ENCODE measurements around the gene PAX4. TPM values are rescaled to one million over a fixed set of nuclear protein-coding genes. Genes with fewer than 3 reads are reported as not detected.

The PAX4 gene
- total and polyA plus RNA-seq, 2 of the 4 experiments (the other 2 are of a cell fraction): not detected

GRCh38 chr7:127591189-127591588, 26.8 kb downstream of the PAX4 start:
- Histone ChIP-seq H3K23ac (ENCODE audit: low read depth, low read length) (no peak overlapping the region), H3K4me3 (ENCODE audit: insufficient read depth, low read depth, low read length) (no peak overlapping the region), H3K36me3 (ENCODE audit: control insufficient read depth, insufficient read depth, low read length) (peaks cover 11% of the 10 kb centered on the region), H3K4me2 (ENCODE audit: low read depth, low read length) (no peak overlapping the region), H2AK5ac (ENCODE audit: low read depth, low read length) (no peak overlapping the region), H3K56ac (ENCODE audit: extremely low read depth, insufficient read depth, low read length) (no peak overlapping the region), H3K9me3 (ENCODE audit: control insufficient read depth, insufficient read depth, low read length) (no peaks in the 10 kb centered on the region), H4K91ac (ENCODE audit: insufficient read depth, low read depth, low read length) (no peak overlapping the region), H4K5ac (ENCODE audit: low read depth, low read length) (no peak overlapping the region), H3K18ac (ENCODE audit: low read depth, low read length) (no peak overlapping the region), H3K4me1 (ENCODE audit: control insufficient read depth, insufficient read depth, low read length) (peaks cover 6% of the 10 kb centered on the region), H2BK20ac (ENCODE audit: low read depth, low read length) (no peak overlapping the region), H2BK15ac (ENCODE audit: low read depth, low read length) (no peak overlapping the region), H2AFZ (replicated peaks; ENCODE audit: low read length, poor library complexity) (no peak overlapping the region), H3K27me3 (ENCODE audit: control insufficient read depth, insufficient read depth, low read length) (no peaks in the 10 kb centered on the region; the same call in 1 of the 2 replicates), H3K79me1 (ENCODE audit: low read depth in 1 of 2, low read length in 2 of 2) (peaks cover 14 to 23% of the 10 kb centered on the region in 2 experiments; a peak in 3 of 4 replicates), H2BK5ac (ENCODE audit: low read depth, low read length, poor library complexity, severe bottlenecking) (no peak overlapping the region), H4K8ac (ENCODE audit: low read depth in 2 of 2, low read length in 2 of 2) (no peak overlapping the region), H4K20me1 (ENCODE audit: insufficient read depth, low read length) (peaks cover 7% of the 10 kb centered on the region), H3K14ac (replicated peaks; ENCODE audit: low read depth, low read length) (no peak overlapping the region), H3K27ac (ENCODE audit: insufficient read depth, low read length) (no peak overlapping the region), H3K9ac (ENCODE audit: low read depth, low read length) (no peak overlapping the region), H3K4ac (ENCODE audit: low read depth, low read length) (no peak overlapping the region), H2AK9ac (replicated peaks; ENCODE audit: low read depth, low read length, poor library complexity) (no peak overlapping the region), H3K9me1 (ENCODE audit: insufficient read depth, low read length) (peaks cover 5% of the 10 kb centered on the region), H2BK120ac (ENCODE audit: low read depth, low read length) (no peak overlapping the region)
- intact Hi-C loops (cut with micrococcal nuclease): no loop called here
- no TSS peak for BruUV-seq (replicated peaks)
- no CpG with 5 or more reads among the region's 7 CpGs for WGBS, 2 experiments (ENCODE audit: extremely low coverage in 2 of 2, insufficient read length in 1 of 2)
- DNase-seq (no peak), ATAC-seq (ENCODE audit: low read depth) (no peak)
- in situ Hi-C loops (cut with MboI; ENCODE audit: low sequenced_read_pairs): no loop called here
- CTCF ChIA-PET: no interaction called here
- dilution Hi-C loops (cut with HindIII; ENCODE audit: low sequenced_read_pairs, unreplicated experiment): no loop called here
- TF ChIP-seq USF2 (IDR thresholded peaks at IDR 0.05; ENCODE audit: low read depth, low read length): no peak
- TF ChIP-seq MAZ (IDR thresholded peaks at IDR 0.05; ENCODE audit: borderline replicate concordance, low read depth, low read length): no peak
- no peak for TF ChIP-seq RAD21 (IDR thresholded peaks at IDR 0.05; ENCODE audit: low read length)
- no peak for TF ChIP-seq NFE2L2 (IDR thresholded peaks at IDR 0.05; ENCODE audit: low read depth, low read length)
- TF ChIP-seq, protein P1, sequence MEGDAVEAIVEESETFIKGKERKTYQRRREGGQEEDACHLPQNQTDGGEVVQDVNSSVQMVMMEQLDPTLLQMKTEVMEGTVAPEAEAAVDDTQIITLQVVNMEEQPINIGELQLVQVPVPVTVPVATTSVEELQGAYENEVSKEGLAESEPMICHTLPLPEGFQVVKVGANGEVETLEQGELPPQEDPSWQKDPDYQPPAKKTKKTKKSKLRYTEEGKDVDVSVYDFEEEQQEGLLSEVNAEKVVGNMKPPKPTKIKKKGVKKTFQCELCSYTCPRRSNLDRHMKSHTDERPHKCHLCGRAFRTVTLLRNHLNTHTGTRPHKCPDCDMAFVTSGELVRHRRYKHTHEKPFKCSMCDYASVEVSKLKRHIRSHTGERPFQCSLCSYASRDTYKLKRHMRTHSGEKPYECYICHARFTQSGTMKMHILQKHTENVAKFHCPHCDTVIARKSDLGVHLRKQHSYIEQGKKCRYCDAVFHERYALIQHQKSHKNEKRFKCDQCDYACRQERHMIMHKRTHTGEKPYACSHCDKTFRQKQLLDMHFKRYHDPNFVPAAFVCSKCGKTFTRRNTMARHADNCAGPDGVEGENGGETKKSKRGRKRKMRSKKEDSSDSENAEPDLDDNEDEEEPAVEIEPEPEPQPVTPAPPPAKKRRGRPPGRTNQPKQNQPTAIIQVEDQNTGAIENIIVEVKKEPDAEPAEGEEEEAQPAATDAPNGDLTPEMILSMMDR (conservative IDR thresholded peaks at IDR 0.05; ENCODE audit: low read depth, low read length): no peak
- TF ChIP-seq RCOR1 (IDR thresholded peaks at IDR 0.05; ENCODE audit: insufficient replicate concordance, low read length): no peak
- TF ChIP-seq MXI1 (IDR thresholded peaks at IDR 0.05; ENCODE audit: borderline replicate concordance, low read depth, low read length): no peak
- no peak for TF ChIP-seq CHD1 (IDR thresholded peaks at IDR 0.05; ENCODE audit: low read depth, low read length)
- no peak for TF ChIP-seq SMC3 (IDR thresholded peaks at IDR 0.05; ENCODE audit: low read depth, low read length)
- no peak for TF ChIP-seq MAFK (IDR thresholded peaks at IDR 0.05; ENCODE audit: low read depth, low read length)
- TF ChIP-seq BHLHE40 (IDR thresholded peaks at IDR 0.05; ENCODE audit: low read depth, low read length): no peak
- TF ChIP-seq FOS (IDR thresholded peaks at IDR 0.05; ENCODE audit: low read depth, low read length): no peak
- TF ChIP-seq CEBPB (IDR thresholded peaks at IDR 0.05; ENCODE audit: low read depth, low read length): no peak
- TF ChIP-seq ELK1 (IDR thresholded peaks at IDR 0.05; ENCODE audit: borderline replicate concordance, low read depth, low read length): no peak
- TF ChIP-seq RFX5 (IDR thresholded peaks at IDR 0.05; ENCODE audit: low read depth, low read length): no peak
- no peak for TF ChIP-seq POLR2A (IDR thresholded peaks at IDR 0.05; ENCODE audit: low read depth, low read length)
- POLR2A ChIA-PET (ENCODE audit: unreplicated experiment): no interaction called here

All from IMR-90 (cell line).